NCI-H82 treated with DMSO at 0.1 percent for 48 hours (cell line): Measurements from ENCODE around the gene CT45A2.
"Not testable (repeated sequence)": the region's sequence is repeated elsewhere in the genome, so short reads cannot be mapped to it uniquely, and the experiment has no call there.

Source experiments
- DNase-seq: peaks from one replicate; lab custom pipeline; 2025; ENCODE audit not compliant: unreplicated experiment; lab: John Stamatoyannopoulos, UW

CT45A2 gene, protein sequence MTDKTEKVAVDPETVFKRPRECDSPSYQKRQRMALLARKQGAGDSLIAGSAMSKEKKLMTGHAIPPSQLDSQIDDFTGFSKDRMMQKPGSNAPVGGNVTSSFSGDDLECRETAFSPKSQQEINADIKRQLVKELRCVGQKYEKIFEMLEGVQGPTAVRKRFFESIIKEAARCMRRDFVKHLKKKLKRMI

DNA sequence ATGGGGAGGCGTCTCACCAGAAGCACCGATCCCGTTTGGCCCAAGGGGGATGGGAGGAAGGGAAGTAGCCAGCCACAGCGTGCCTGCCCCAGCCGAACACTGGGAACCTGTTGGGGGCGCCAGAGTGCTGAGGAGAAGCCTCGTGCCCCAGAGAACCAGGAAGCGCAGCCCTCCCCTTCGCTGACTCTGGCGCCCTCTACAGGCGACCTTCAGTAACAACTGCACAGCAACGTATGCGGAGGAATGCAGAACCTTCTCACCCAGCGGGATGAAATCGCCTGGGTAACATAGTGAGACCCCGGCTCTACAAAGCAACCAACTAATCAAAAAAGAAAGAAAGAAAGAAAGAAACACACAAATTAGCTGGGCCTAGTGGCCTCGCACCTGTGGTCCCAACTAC lies at the start of gene CT45A2:
TSS of gene CT45A2 (minus strand) at position 101 of the 400 bp plus-strand sequence. CDS start 3,747 bp downstream, outside the sequence.
- DNase-seq: not testable (repeated sequence)

DNA sequence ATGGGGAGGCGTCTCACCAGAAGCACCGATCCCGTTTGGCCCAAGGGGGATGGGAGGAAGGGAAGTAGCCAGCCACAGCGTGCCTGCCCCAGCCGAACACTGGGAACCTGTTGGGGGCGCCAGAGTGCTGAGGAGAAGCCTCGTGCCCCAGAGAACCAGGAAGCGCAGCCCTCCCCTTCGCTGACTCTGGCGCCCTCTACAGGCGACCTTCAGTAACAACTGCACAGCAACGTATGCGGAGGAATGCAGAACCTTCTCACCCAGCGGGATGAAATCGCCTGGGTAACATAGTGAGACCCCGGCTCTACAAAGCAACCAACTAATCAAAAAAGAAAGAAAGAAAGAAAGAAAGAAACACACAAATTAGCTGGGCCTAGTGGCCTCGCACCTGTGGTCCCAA lies 34.6 kb upstream of the CT45A2 start, which contains the start of gene CT45A8:
TSS of gene CT45A8 (minus strand) at position 101 of the 400 bp plus-strand sequence. CDS start 3,755 bp downstream, outside the sequence.
- not testable (repeated sequence) for DNase-seq

DNA sequence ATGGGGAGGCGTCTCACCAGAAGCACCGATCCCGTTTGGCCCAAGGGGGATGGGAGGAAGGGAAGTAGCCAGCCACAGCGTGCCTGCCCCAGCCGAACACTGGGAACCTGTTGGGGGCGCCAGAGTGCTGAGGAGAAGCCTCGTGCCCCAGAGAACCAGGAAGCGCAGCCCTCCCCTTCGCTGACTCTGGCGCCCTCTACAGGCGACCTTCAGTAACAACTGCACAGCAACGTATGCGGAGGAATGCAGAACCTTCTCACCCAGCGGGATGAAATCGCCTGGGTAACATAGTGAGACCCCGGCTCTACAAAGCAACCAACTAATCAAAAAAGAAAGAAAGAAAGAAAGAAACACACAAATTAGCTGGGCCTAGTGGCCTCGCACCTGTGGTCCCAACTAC lies 17.4 kb upstream of the CT45A2 start, which contains the start of gene CT45A7:
TSS of gene CT45A7 (minus strand) at position 101 of the 400 bp plus-strand sequence. CDS start 3,747 bp downstream, outside the sequence.
- not testable (repeated sequence) for DNase-seq

DNA sequence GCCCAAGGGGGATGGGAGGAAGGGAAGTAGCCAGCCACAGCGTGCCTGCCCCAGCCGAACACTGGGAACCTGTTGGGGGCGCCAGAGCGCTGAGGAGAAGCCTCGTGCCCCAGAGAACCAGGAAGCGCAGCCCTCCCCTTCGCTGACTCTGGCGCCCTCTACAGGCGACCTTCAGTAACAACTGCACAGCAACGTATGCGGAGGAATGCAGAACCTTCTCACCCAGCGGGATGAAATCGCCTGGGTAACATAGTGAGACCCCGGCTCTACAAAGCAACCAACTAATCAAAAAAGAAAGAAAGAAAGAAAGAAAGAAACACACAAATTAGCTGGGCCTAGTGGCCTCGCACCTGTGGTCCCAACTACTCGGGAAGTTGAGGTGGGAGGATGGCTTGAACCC lies 17.1 kb downstream of the CT45A2 start, which contains the start of gene CT45A6:
TSS of gene CT45A6 (minus strand) at position 101 of the 400 bp plus-strand sequence. CDS start 3,794 bp downstream, outside the sequence.
- DNase-seq: not testable (repeated sequence)

DNA sequence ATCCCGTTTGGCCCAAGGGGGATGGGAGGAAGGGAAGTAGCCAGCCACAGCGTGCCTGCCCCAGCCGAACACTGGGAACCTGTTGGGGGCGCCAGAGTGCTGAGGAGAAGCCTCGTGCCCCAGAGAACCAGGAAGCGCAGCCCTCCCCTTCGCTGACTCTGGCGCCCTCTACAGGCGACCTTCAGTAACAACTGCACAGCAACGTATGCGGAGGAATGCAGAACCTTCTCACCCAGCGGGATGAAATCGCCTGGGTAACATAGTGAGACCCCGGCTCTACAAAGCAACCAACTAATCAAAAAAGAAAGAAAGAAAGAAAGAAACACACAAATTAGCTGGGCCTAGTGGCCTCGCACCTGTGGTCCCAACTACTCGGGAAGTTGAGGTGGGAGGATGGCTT lies 34.4 kb downstream of the CT45A2 start, which contains the start of gene CT45A5:
TSS of gene CT45A5 (minus strand) at position 101 of the 400 bp plus-strand sequence. CDS start 3,774 bp downstream, outside the sequence.
- DNase-seq: not testable (repeated sequence)

DNA sequence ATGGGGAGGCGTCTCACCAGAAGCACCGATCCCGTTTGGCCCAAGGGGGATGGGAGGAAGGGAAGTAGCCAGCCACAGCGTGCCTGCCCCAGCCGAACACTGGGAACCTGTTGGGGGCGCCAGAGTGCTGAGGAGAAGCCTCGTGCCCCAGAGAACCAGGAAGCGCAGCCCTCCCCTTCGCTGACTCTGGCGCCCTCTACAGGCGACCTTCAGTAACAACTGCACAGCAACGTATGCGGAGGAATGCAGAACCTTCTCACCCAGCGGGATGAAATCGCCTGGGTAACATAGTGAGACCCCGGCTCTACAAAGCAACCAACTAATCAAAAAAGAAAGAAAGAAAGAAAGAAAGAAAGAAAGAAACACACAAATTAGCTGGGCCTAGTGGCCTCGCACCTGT lies 51.7 kb downstream of the CT45A2 start, which contains the start of gene CT45A3:
TSS of gene CT45A3 (minus strand) at position 101 of the 400 bp plus-strand sequence. CDS start 3,747 bp downstream, outside the sequence.
- not testable (repeated sequence) for DNase-seq
